ENCODE data around the gene NLRP6.
A peak's percentile ranks its signal among the peaks of the same experiment; 100 is the strongest.

The NLRP6 gene

DNA sequence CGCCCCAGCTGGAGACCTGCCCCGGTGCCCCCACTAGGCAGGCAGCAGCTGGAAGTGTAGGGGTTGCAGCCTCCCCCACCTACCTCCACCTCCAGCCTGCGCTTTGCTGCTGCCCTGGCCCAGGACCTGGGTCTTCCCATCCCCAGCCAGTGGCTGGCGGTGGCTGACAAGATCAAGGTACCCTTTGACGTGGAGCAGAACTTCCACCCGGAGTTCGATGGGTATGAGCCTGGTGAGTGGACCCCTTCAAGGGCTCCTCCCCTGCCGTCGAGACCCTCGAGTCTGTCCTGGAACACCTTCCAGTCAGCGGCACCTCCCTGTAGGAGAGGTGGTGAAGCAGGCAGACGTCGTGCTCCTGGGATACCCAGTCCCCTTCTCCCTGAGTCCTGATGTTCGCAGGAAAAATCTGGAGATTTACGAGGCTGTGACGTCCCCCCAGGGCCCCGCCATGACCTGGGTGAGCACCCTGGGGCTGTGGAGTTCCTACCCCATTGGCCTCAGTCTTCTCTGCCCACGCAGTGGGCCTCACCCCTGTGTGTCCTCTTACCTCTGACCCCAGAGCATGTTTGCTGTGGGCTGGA lies 15.2 kb downstream of the NLRP6 start:
- DNase-seq (ENCODE audit: low read depth, low spot score), result no peak

DNA sequence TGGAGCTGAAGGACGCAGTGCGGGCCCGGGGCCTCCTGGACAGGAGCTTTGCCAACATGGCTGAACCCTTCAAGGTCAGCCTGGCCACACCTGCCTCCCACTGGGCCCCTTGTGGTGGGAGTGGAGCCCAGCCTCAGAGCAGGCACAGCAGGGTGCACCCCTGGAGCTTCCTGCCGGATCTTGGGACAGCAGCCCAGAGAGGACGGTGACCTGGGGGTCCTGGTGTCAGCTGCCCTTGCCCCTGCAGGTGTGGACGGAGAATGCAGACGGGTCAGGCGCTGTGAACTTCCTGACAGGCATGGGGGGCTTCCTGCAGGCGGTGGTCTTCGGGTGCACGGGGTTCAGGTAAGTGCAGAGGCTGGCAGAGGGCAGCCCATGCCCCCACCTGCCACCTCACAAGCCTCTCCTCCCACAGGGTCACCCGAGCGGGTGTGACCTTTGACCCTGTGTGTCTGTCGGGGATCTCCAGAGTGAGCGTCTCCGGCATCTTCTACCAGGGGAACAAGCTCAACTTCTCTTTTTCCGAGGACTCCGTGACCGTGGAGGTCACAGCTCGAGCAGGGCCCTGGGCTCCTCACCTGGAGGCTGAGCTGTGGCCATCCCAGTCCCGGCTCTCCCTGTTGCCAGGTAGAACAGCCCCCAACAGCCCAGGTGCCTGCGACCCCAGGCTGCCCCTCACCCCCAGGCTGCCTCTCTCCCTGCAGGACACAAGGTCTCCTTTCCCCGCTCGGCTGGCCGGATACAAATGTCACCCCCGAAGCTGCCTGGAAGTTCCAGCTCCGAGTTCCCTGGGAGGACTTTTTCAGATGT lies 15.8 kb downstream of the NLRP6 start:
- DNase-seq (ENCODE audit: low read depth, low spot score), result no peak

DNA sequence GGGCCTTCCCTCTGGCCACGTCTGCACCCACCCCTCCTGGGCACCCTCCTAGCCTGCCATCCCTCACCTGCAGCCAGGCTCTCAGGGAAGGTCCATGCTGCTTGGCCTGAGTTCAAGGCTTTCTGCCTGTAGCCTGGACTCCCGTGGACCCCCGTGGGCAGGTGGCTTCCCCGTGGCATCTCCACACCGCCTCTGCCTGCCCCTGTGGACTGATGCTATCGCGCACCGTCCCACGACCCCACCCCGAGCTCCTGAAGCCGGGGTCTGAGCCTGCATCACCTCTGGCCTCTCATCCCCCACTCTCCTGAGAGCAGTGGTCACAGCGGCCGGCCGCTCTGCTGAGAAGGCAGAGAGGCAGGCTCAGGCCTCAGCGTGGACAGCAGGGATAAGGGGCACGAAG lies 16.6 kb downstream of the NLRP6 start:
- DNase-seq (ENCODE audit: low read depth, low spot score), result no peak

DNA sequence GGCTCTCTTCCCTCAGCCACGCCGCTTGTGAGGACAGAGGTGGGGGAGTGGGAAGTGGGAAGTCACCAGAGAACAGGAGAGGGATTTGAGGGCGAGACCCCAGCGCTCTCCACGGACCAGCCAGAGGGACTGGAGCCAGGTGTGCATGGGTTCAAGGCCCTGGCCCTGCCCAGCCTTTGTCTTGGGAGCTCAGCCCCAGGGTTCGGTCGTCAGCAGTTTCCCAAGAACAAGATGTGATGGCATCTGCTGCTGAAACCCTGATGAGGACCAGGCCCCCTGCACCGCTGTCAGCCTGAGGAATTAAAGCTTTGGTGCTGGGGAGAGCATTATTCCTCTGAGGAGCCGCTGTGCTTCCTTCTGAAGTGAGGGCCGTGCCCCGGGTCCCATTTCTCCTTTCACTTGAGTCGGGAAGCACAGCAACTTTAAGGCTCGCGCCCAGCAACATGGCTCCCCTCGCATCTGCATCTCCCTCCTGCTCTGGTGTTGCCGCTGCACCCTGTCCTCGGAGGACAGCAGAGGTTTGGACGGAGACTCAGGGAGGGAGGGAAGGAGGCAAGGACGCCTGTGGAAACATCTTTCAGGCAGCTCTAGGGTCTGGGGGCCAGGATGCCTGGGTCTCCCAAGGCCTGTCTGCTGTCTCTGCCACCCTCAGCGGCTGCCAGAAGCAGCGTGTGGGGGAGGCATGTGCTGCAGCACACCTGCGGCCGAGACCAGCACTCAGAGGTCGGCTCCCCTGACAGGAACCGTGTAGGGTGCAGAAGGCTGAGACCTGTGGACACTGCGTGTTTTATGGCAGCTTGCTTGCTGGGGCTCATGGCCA lies 17.4 kb downstream of the NLRP6 start:
- no peak for DNase-seq (ENCODE audit: low read depth, low spot score)

DNA sequence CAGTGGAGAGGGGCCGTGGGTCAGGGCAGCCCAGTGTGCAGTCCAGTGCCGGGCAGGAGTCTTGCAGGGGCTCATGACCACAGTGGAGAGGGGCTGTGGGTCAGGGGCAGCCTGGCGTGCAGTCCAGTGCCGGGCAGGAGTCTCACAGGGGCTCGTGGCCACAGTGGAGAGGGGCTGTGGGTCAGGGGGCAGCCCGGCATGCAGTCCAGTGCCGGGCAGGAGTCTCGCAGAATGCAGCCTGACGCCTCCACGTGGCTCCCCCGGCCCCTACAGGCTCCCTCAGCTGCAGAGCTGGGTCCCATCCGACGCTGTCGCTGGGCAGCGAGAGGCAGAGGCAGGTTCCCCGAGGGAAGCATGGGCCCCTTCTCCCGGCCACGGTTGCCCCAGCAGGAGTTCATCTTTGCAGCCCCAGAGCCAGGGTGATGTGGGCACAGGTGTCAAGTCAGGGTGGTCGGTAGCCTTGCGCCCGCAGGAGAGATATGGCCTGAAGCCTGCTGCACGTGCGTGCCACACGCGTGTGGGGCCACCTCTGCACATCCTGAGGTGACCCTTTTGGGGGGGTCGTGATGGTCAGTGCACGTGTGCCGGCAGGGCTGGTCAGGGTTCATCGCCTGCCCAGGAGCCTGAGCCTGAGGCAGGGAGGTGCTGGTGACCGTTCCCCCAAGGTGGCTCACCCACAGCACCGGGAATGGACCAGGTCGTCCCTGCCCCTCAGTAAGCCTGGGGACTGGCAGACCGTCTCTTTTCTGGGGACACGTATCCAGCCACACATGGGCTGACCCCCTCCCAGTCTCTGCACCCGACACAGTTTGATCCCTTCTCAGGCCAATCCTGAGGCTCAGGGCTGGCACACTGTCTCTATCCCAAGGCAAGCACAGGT lies 18.2 kb downstream of the NLRP6 start:
- no peak for DNase-seq (ENCODE audit: low read depth, low spot score)

DNA sequence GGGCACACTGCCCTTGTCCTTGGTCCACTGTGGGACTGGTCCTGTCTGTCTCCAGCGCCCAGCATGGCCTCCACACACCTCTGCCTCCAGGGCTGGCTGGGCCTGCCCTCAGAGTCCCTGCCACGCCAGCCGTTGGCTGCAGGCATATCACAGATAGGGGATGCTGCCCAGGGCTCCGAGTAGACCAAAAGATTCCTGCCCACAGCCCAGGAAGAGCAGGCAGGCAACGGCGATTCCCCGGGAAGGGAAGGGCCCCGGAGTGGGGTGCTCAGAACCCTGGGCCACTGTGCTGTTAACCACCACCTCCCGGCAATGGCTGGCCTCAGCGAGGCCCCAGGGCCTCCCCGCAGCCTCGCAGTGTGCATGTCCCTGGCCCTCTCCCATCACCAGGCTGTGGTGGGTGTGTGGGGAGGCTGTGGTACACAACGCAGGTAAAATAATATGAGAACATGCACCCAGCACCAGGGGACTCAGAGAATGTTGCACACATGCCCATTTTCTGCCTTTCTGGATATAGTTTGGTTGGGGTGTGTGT lies 18.9 kb downstream of the NLRP6 start:
- no peak for DNase-seq (ENCODE audit: low read depth, low spot score)

DNA sequence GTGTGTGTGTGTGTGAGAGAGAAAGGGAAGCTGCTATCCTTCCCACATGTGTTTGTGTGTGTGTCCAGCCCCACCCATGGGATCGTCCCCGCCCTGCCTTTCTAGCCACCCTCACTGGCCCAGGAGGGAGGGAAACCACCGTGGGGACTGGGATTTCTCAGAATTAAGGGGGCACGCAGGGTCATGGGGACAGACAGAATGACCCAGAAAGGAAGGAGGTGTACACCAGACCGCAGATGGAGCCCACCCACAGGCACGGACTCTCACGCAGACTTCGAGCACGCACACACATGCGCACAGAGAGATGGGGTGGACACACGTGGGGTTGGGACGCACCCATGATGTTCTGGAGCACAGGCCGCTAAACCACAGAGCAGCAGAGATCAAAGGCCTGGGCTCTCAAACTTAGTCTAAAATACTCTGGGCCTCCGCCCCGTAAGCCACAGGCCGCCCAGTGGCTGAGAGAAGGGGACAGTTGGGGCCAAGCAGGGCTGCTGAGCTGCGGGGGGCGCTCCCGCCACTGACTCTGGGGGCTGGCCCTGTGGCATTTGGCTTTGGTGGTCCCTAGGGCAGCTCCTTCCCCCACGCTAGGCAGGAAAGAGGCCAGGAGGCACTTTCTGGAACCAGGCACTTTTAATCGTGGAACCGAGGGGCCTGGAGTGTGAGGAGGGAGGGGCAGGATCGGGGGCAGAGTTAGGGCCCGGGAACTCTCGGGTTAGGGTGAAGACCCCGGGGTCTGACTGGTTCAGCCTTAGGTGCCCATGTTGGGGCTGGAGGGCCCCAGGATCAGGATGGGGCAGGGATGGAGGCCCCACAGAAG lies 19.6 kb downstream of the NLRP6 start:
- no peak for DNase-seq (ENCODE audit: low read depth, low spot score)

DNA sequence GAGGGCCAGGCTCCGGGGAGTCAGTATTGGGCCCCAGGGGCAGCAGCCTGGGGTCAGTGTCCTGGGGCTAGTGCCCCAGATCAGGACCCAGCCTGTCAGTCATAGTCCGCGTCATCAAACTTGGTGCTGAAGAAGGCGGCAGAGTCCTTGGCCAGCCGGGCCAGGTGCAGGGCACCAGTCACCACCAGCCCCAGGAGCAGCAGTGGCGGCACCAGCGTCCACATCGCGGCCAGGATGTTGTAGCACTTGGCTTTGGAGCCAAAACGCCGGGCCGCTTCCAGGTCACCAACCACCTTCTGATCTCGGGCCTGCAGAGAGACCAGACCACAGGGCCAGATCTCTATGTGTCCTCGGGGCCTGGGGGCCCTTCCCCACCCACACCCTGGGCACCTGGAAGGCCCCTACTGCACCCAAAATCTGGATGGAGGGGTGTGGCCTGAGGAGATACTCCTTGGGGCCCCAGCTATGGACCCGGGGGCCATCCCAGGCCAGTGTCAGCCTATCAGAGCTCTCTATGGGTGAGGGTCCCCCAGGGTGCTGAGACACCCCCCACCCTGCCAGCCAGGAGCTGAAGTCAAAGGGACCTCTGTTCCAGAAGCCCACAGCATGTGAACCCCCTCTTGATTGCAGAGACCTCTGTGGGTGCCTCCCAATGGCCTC lies 20.3 kb downstream of the NLRP6 start:
- no peak for DNase-seq (ENCODE audit: low read depth, low spot score)

DNA sequence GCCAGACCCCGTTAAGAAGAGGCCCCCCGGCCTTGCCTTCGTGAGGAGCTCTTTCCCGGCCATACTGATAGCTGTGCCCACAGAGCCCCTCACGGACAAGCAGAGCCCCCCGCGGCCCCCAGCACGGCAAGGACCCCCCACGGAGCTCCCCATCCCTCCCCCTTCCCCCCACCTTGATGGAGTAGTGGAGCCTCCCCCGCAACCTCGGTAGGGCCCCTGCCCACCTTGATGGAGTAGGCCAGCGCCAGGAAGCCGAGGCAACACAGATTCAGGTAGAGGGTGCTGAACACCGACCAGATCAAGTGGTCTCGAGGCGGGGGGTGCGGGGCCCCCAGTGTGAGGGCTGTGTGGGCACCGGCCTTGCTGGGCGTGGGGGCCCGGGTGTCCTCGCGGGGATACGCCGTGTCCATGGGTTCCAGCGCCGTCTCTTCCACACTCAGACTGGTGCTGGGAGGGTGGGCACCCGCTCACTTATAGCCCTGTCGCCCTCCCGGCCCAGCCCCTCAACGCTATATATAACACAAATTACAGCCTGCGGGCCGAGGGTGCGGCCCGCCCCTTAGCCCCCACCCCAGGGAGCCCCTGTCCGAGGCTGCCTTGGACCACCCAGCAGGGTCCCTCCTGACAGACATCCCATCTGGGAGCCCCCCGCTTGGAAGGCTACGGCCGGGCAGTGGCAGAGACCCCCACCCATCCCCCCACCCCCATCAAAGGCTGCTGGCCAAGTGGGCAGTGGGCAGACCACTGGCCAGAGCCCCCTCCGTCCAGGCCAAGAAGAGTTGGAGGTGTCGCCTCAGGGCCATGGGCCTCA lies 21.1 kb downstream of the NLRP6 start, which contains the start of gene IFITM5:
Gene IFITM5 (minus strand): TSS at position 446 of the 811 bp plus-strand sequence. CDS start 36 bp downstream, at position 410.
- no peak for DNase-seq (ENCODE audit: low read depth, low spot score)

DNA sequence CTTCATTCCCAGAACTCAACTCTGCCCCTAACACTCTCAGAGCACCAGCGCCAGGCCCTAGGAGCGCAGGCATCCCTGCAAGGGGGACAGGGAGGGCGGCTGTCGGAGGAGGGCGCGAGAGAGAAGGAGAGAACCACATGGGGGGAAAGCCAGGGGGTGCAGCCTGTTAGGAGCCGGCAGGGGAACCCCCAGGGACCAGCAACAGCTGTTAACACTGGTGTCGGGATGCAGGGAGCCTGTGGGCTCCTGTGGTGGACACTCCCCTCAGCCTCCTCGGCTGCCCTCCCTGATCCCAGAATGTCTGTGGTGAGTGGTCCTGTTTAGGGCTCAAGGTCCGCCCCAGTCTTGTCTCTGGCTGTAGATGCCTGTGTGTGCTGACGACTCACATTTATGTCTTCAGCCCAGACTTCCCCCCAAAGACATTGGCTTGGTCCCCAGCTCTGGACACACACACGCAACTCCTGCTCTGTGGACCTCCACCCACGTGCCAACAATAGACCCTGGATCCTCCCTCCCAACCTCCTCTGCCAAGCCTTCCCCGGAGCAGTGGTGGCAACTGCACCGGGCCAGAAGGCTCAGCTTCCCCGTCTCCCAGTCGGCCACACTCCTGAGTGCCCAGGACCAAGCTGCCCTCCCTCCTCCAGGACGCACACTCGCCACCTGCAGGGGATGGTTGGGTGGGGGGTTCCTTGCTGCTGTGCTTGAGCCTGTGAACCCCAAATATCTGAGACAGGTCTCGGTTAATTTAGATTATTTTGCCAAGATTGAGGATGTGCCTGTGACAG lies 21.9 kb downstream of the NLRP6 start:
- peak; percentile 27 for DNase-seq (ENCODE audit: low read depth, low spot score)

DNA sequence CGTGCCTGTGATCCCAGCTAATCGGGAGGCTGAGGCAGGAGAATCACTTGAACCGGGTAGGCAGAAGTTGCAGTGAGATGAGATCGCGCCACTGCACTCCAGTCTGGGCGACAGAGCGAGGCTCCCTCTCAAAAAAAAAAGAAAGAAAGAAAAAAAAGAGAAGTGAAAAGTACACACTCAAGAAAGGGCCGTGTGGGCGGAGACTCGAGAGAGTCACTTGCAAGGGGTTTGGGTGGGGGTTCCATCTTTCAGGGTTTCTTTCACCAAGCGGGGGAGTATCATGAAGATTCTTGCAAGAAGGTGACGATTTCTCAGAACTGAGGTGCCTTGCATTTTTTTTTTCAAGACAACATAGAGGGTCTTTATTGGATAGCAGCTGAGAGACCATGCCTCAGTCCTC lies 25.2 kb downstream of the NLRP6 start:
- DNase-seq (ENCODE audit: low read depth, low spot score), result no peak

DNA sequence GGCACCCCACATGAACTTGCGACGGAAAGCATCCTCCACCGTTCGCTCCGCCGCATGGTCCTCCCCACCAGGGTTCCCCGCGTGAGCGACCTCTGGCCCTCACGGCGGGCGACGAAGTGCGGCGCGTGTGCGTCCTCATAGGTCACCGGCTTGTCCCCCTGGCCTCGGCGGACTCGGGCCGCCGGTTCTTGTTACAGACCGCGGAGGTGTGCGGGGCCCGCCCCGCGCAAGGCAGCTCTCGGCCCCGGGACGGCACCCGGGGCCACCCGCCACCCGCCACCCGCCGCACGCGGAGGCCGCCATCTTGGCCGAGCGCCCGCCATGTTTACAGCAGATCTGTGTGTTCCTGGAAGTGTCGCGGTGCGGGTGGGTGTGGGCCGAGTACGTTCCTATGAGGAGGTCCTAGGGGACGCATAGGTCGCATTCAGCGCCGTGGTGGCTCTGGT lies 25.9 kb downstream of the NLRP6 start:
- DNase-seq (ENCODE audit: low read depth, low spot score), result no peak

DNA sequence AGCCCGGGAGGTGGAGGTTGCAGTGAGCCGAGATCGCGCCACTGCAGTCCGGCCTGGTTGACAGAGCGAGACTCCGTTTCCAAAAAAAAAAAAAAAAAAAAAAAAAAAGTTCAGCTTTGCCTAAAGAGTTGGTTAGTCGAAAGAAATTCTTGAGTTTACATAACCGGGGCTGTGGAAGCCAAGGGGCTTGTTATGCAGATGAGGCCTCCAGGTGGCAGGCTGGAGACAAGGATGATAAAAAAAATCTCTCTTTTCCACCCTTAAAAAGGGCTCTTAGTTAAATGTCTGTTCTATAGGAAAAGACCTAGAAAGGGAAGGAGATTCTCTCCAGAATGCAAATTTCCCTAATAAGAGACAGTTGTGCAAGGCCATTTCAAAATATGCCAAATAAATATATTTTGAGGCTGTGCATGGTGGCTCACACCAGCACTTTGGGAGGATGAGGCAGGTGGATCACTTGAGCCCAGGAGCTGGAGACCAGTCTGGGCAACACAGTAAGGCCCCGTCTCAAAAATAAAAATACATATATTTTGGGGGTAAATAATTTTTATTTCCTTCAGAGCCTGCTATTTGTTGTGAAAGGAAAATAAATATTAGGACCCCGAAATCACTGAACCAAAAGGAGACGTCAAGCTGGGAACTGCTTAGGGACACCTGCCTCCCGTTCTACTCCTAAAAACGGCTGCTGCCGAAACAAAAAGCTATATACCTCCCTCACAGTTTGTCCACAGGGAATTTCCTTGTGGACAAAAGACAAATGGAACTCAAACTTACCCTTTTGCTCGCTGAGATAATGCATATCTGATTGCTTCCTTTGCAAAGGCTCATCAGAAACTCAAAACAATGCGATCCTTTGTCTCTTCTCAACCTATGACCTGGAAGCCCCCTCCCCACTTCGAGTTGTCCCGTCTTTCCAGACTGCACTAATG lies 27.0 kb downstream of the NLRP6 start:
- peak; percentile 82 for DNase-seq (ENCODE audit: low read depth, low spot score)

DNA sequence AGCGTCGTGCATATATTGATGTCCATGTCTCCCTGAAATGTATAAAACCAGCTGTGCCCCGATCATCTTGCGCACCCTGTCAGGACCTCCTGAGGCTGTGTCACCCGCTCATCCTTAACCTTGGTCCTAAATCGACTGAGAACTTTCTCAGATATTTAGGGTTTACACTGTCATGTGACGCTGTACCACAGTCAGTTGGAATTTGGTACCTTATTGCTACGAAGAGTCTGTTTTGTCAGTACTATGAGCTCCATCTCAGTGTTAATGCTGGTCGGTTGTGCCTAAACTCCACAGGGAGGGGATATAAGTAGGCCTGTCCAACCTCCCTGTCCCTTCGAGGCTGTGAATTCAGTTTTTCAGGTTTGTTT lies 27.6 kb downstream of the NLRP6 start:
- no peak for DNase-seq (ENCODE audit: low read depth, low spot score)

DNA sequence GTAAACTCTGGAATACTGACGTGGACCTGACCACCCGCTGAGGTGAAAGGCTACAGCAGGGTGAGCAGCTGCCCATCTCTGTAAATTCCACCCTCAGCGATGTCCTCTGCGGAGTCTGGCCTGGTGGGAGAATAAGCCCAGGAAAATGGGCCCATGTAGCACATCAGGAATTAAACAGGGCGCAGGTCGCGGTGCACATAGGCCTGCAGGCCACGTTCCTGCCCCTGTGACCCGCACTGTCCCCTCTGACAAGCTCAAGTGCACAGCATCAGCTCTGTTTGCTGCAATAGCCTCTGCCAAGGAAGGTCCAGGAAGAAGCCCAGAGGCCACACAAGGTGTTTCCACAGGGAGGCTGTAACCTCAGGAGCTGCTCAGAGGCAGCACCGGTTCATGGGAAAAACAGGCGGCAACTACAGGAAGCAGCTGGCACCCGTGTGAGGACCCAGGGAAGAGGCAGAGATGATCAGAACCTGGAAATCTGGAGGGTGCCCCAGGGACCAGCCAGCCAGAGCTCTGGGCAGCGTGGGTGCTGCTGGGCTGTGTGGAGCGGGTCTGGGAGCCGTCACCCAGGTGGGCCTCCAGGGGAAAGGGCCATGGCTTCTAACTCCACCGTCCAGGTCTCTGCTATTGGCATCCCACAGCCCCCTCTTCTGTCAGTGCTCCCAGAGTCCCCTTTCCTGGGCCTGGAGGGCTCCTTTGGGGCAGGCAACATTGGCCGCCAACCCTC lies 28.6 kb downstream of the NLRP6 start:
- DNase-seq (ENCODE audit: low read depth, low spot score), result no peak

Data from astrocyte of the hippocampus (primary cell).